GM21367 (cell line): ENCODE results near the gene NOTUM.
"Not testable (repeated sequence)": the region's sequence is repeated elsewhere in the genome, so short reads cannot be mapped to it uniquely, and the experiment has no call there.

Experiments
- ATAC-seq: cut with Tn5 transposase; IDR thresholded peaks from one replicate; pipeline ENCODE4 v1.9.1; 2021; ENCODE audit not compliant: unreplicated experiment

NOTUM gene

DNA sequence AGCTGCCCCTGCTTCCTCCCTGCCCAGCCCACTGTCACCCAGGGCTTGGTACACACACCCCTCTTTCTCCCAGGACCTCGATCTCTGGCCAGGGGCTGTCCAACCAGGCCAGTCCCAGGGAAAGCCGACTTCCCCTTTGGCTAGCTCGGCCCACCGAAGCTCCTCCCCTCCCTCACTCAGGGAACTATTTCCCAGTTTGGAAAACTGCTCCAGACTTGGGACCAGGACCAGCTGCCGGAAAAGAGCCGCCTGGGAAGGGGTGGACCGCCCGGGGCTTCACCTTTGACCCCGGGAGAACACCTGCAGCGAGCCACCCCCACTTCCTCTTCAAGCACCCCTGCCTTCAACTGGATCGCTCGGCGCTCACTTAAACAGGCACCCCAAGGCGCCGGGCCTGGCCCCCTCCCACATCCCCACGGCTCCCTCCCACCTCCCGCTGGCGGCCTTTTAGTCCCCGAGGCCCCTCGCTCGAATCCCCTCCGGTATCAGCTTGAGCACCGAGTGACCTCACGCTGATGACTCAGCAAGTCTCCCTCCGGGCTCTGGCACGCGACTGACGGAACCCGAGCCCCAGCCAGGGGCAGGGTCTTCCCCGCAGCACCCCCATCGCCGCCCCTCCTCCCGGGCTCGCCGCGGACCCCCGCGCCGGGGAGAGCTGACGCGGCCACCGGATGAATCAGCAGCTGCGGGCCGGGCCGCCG is 34.4 kb downstream of the NOTUM start:
- no peak for ATAC-seq

DNA sequence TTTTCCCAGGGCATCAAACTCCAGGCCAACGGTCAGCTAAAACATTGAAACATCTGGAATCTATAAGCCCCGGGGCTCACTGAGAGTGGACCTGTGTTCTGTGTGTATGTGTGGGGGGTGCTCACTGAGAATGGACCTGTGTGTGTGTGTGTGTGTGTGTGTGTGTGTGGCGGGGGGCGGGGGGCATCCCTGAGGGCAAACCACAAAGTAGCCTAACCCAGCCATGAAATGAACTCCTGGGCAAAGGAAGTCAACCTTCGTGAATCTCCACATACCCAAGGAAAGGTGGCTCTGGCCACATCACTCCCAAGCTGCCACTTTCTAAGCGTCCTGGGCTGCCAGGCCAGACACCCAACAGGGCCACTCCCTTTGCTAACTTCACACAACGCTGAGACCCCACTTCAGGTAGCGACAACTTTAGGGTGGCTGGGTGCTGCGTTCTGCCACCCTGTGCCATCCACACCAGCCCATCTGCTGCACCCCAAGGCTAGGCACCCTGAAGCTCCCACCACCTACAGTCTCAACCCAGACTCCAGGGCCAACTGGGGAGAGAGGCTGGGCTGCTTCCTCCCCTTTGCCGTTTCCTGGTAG is 35.0 kb downstream of the NOTUM start:
- ATAC-seq = no peak

DNA sequence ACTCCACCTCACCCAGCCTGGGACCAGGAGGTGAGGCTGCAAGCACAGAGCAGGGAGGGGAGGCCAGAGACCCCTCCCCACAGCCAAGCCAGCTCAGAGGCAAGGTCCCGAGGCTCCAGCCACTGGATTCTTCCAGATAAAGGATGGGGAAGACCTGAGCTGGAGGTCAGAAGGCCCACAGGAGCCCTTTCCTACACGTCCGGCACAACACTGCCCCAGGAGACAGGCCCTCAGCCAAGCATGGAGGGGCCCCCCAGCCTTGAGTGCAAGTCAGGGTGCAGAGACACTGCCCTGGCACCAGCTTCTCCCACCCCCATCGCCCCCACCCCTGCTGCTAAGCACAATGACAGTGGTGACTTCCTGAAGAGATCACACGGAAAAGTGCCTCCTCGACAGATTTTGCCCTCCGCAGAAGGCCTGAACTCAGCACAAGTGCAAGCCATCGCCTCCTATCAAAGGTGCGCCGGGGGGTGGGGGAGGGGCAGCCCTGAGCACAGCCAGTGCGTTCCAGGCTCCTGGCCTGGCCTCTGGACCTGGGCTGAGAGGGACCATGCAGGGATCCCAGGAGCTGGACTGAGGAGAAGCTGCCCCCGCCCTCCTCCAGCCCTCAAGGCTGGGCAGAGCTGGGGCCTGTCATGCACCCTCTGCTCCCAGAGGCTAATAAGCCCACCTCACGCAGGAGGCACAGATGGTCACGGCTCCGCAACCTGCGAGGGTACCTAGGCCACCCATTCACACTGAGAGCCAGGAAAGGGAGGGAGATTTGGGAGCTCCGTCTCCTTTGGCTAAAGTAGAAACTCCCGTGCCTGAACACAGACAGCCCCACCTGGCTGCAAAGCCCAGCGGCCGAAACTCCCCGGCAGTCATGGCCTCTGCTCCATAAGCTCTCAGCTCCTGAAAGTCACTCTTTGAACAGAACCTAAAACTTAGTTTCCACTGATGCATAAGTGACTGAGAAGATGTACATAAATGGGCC is 36.1 kb downstream of the NOTUM start:
- ATAC-seq = no peak

DNA sequence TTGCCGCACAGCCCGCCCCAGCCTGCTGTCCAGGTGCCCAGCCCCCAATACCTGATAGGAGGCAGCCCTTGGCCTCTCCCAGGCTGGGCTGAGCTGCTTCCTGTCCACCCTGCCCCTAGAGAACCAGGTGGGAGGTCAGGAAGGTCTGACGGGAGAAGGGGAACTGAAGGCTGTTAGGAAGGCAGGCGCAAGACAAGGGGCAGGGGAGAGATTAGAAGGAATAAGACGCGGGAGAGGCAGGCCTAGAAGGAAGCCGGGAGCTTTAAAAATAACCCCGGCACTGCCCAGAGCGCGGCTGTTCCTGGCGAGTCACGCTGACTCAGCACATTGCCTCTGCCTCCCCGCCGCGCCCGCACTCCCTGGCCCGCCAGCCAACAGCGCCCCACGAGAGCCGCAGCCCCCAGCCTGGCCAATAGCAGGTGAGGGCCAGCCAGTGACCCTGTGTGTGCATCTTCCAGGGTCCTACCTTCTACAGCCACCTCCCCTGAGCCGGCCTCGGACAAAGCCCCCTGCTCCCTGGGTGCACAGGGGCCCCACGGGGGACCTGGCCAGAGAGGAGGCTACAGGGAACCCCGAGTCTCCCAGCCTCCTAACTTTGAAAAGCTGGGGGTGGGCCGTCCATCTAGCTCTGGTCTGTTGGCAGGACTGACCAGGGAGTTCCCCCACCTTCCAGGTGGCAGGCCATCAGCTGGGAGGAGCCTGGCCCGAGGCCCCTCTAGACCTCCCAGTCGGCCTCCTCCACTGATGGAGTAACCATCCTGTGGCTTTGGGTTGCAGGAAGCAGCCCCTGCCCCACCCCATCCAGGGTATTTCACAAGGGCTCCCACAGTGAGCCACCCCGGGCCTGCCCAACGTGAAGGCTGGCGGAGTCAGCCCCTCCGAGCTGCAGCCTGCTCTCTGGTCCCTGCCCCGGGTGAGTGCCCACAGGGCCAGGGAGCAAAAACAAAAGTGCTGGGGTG is 37.4 kb downstream of the NOTUM start:
- no peak for ATAC-seq

DNA sequence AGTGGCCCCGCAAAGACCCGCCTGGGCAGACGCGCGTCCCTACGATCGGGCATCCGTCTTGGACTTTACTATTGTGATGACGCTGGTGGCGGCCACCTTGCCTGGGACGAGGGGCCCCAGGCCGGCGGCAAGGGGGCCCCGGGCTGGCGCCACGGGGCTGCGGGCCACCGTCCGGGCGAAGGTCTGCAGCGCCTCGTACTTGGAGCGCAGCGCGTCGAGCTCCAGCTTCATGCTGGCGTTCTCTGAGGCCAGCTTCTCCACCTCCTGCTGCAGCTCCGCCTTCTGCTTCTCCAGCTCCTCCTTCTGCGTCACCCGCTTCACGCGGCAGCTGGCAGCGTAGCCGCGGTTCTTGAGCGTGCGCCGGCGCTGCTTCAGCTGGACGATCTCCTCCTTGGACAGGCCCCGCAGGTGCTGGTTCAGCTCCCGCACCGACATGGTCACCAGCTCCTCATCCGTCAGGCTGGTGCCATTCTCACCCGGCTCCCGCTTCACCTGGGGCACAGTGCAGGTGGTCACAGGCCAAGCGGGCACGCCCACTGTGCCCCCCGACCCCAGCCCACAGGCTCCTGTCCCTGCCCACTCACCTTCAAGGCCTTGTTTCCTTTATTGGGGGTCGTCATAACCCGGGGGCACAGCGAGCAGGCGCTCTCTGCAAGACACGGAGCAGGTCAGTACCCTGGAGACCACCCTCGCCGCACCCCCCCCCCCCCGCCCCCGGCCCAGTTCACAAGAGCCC is 38.3 kb downstream of the NOTUM start:
- no peak for ATAC-seq

DNA sequence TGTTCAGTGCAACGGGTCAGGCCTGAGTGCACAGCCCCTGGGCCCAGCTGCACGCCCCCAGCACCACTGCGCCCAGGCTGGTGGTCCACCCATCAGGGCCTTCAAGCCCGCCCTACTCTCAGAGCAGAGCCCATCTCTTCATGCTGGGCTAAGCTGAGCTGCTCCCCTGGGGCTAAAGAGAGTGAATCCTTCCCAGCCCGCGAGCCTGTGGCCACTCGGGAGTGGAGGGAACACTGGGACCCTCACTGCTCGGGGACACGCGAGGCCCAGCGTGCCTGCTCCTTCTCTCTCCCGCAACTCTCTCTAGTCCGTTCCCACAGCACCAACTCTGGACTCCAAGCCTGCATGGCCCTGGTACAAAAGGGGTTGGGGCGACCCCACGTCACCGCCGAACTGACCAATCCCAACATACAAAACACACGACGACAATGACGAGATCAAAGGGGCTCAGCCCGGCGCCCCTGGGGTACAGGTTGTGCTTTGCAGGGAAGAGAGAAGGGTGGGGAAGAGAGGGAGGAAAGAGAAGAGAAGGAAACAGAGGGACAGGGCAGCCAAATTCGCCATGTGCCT is 38.9 kb downstream of the NOTUM start:
- ATAC-seq = no peak

DNA sequence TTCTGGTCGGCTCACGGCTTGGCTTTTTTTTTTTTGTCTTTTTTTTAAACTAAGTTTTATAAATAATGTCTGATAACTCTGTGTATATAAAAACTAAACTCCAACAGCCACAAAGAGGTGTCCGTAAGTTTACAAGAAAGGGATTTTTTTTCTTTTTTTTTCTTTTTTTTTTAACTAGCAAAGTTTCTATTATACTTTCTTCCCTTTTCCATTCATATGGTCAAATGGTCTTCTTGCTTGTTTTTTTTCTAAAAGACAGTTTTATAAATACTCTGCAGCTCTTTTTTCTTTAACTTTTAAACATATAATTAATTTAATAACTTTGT is 39.5 kb downstream of the NOTUM start:
- no peak for ATAC-seq

DNA sequence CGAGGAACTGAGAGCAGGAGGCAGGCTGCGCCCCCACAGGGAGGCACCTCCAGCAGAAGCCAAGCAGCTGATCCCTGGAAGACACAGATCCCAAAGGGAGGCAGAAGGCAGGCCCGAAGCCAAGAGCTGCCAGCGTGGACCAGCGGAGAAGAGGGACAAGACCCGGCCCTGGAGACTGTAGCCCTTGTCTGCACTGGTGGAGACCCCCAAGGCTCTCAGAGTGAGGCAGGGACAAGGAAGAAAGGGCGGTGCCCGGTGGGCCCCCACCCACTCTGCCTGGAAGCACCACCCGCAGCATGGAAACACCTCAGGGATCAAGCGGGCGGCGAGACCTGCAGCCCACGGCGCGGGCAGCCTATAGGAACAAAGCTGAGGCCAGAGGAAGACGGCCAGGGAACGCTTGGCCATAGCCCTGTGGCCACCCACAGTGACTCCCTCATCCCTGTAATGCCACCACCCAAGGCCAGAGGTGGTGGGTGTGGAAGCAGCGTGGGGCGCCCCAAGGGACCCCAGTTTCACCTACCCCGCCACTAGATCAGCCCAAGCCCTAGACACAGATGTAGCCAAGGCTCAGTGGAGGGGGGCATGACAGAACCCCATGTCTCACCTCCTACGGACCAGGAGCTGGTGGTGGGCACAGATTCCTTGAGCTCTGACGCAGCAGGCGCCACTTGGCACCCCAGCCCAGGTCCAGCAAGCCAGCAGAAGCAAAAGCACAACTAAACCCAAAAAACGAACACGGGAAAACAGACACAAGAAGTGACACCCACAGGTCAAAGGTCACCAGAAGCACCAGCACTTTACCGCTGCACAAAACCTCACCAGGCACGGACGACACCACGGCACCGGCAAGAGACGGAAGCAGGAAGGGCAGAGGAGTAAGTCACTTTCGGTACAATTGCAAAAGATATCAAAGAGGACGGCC is 40.1 kb downstream of the NOTUM start:
- no peak for ATAC-seq

DNA sequence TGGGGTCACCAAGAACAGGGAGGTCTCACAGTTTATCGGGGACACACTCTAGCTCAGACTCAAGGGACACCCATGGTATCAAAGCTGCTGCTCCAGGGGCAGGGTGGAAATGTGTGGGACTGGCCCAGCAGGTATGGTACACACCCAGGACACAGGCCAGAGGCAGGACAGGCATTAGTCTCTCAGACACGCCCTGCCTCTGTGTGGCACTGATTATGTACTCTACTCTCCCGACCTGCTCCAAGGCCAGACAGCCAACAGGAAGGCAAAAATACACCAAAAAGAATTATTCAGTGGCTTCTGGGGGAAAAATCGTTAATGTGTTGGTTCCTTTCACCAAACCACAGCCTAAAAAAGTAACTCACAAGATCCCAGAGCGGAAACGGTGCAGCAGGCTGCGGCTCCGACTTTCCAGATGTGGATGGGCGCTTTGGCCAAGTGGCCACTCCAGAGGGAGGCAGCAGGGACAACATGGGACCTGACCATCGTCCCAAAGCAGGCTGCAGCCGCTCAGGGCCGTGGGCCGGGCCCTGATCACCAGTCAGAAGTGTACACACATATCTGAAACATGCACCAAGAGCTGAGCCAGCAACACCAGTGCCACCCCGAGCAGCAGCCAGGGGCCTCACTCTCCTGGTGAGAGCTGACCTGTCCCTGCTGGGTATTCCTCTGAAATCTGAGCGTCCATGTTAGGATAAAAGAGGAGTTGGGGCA is 42.0 kb downstream of the NOTUM start:
- no peak for ATAC-seq

DNA sequence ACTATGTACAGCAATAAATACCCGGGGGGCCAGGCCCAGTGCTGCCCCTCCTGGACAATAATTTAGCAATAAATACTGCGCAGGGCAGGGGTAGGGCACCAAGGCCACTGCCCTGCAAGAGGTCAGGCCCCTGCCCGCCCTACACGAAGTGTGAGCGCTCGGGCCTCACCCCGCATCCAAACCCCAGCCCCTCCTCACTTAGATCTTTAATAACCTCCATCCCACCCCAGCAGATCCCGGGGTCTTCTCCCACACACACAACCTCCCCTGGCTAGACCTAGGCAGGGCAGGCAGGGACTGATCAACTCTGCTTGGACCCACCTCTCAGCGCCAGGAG is 42.7 kb downstream of the NOTUM start:
- not testable (repeated sequence) for ATAC-seq

DNA sequence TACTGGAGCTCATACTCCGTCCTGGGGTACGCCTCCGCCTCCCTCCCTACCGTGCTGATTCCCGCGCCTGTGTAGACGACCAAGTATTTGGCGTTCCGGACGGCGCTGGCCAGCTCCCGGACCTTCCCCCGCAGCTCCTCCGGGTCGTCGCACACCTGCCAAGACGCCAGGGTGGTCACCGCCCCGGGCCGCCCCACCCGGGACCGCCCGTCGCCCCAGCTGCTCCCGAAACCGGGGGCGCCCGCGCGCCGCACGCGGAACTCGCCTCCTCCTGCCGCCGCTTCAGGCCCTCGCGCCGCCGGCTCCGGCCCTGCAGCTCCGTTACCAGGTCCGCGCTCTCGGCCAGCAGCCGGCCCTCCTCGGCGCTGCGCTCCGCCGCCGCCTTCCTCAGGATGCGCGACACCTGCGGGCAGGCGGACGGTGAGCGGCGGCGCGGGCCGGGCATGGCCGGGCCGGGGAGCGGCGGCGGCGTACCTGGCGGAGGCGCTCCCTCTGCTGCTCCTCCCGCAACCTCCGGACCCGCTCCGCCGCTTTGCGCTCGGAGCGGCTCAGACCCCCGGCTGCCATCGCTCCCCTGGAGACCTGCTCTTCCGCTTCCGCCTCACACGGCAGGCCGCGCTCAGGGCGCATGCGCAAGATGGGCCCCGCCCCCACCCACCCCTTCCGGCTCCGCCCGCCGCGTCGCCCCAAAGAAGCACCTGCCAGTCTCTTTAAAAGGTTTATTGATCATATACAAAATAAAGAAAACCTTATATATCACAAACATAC is 43.2 kb downstream of the NOTUM start, which contains the start of gene SIRT7:
SIRT7 (minus strand) TSS at position 612 of the 768 bp plus-strand sequence; CDS start at position 567, 45 bp downstream.
- ATAC-seq = no peak

DNA sequence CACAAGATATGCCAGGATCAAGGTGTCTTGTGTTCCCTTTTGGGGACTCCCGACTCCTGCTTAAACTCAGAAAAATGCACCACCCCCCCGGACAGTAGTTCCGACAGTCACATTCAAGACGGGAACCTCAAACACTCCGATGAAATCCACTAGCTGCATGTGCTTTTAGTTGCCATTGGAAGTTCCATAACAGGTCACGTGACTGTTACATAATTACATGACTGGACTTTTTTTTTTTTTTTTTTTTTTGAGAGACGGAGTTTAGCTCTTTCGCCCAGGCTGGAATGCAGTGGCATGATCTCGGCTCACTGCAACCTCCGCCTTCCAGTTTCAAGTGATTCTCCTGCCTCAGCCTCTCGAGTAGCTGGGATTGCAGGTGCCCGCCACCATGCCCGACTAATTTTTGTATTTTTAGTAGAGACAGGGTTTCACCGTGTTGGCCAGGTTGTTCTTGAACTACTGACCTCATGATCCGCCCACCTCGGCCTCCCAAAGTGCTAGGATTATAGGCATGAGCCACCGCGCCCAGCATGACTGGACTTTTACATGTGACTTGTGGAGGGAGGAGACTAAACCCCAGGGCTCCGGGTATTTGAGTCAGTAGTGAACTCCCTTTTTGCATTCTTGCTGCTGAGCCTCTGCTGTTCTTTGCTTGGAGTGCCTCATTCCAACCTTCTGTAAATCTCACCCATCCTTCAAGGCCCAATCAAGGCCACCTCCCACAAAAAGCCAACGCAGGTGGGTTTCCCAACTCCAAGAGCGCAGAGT is 44.6 kb downstream of the NOTUM start:
- ATAC-seq = no peak

DNA sequence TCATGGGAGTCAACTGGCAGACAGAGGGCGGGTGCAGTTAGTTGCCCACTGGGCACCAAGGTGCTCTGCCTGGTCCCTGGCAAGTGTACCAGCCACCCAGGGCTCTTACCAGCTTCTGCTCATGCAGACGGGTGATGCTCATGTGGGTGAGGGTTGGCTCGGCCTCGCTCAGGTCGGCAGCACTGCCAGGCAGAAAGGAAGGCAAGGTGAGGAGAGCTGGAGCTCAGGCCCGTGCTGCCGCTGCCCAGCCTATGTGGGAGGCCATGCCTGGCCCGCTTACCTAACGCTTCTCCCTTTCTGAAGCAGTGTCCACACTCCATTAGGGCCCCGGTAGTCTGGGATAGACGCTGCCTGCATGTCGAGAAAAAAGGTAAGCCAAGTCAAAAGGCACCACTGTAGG is 45.7 kb downstream of the NOTUM start:
- ATAC-seq = no peak

DNA sequence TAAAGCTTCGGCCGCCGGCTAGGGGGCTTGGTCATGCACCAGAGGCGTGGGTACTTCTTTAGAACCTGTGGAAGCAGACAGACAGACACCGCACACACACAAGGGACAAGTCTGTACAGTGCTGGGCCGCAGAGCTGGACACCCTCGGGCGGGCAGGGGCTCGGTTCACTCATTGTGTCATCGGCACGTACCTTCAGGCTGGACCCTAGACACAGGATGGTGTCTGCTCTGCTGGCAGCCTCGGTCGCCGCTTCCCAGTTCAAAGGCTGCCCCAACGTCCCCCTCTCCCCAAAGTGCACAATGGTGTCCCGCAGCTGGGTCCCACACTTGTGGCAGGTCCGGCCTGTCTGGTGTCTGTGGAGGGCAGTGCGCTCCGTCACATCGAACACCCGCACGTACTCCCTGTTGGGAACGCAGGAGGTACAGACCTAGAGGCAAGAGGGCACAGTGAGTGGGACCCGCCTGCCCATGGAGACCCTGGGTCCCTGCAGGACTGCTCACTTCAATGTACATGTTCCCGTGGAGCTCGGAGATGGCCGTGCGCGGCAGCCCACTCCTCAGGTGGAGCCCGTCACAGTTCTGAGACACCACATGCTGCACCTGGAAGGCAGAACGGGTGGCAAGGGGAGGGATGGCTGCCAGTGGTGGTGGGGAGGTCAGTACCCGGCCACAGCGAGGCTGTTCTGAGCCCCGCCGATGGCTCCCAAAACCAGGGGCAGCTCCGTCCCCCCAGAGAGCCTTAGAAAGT is 46.7 kb downstream of the NOTUM start:
- no peak for ATAC-seq

DNA sequence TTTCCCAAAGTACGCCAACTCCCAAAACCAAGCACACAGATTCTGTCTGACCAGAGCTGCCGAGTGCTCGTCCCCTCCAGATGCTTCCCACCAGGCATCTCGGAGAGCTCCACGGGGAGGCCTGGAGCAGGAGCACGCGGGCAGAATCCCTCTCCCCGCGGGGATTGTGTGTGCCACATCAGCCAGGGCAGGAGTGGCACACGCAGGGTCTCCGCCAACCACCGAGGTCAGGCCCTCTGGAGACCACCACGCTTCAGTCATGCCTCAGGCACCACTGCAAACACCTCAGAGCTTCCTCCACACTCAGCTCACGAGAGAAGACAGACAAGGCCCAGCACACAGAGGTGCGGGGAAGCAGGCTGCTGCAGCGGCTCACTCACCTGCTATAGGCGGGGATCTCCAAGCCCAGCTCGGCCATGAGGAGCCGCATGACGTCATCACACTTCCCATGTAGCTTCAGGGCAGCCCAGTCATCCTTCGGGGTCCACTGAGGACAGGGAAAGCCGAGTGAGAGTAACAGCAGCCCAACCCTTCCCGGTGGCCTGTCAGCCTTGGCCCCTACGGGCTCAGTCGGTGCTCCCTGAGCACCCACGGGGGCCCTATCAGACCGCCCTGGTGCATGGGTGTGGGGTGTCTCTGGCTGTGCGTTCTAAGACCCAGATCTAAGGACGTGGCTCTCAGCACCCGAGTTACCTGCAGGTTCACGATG is 47.4 kb downstream of the NOTUM start:
- ATAC-seq = no peak
